ENCODE measurements around the gene CNOT9. TPM values are rescaled to one million over a fixed set of nuclear protein-coding genes. Genes with fewer than 3 reads are reported as not detected.

The CNOT9 gene
- total RNA-seq, 1 donor from 2014 or later, result 18.9 TPM

DNA sequence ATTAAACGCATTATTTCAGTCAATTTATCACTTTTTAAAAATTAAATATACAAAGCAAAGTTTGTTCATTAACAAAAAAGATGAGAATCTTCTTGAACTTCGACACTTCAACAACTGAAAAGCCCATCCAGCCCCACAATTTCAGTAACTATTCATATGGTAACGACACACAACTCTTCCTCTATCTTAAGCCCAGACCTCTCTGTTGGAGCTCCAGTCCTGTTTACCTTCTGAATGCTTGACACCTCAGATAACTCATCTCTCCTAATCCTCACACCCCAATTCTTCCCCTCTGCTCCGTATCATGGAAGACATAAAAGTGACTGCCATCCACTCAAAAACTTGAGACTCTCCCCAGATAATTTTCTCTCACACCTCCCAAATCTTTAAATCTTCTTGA is 13.1 kb upstream of the CNOT9 start:
- H3K36me3 ChIP-seq, result peaks cover 87% of the 10 kb centered on the region
- H3K27me3 ChIP-seq (ENCODE audit: low read depth), result no peaks in the 10 kb centered on the region
- no peak overlapping the region for H3K4me3 ChIP-seq
- intact Hi-C loops (cut with micrococcal nuclease), result no loop called here
- no peak overlapping the region for H3K27ac ChIP-seq (replicated peaks)
- TF ChIP-seq, protein P1, sequence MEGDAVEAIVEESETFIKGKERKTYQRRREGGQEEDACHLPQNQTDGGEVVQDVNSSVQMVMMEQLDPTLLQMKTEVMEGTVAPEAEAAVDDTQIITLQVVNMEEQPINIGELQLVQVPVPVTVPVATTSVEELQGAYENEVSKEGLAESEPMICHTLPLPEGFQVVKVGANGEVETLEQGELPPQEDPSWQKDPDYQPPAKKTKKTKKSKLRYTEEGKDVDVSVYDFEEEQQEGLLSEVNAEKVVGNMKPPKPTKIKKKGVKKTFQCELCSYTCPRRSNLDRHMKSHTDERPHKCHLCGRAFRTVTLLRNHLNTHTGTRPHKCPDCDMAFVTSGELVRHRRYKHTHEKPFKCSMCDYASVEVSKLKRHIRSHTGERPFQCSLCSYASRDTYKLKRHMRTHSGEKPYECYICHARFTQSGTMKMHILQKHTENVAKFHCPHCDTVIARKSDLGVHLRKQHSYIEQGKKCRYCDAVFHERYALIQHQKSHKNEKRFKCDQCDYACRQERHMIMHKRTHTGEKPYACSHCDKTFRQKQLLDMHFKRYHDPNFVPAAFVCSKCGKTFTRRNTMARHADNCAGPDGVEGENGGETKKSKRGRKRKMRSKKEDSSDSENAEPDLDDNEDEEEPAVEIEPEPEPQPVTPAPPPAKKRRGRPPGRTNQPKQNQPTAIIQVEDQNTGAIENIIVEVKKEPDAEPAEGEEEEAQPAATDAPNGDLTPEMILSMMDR (IDR thresholded peaks at IDR 0.05; ENCODE audit: borderline replicate concordance), result no peak
- DNase-seq, result no peak
- peaks cover 5% of the 10 kb centered on the region for H3K4me1 ChIP-seq
- no peaks in the 10 kb centered on the region for H3K9me3 ChIP-seq (replicated peaks)

GRCh38 chr2:218557941-218558340 is 10.7 kb upstream of the CNOT9 start:
- H3K27ac ChIP-seq (replicated peaks), result no peak overlapping the region
- TF ChIP-seq, protein P1 (IDR thresholded peaks at IDR 0.05; ENCODE audit: borderline replicate concordance), result no peak
- H3K36me3 ChIP-seq, result peaks cover 83% of the 10 kb centered on the region
- intact Hi-C loops (cut with micrococcal nuclease), result no loop called here
- peaks cover 5% of the 10 kb centered on the region for H3K4me1 ChIP-seq
- no peak overlapping the region for H3K4me3 ChIP-seq
- no peaks in the 10 kb centered on the region for H3K9me3 ChIP-seq (replicated peaks)
- no peaks in the 10 kb centered on the region for H3K27me3 ChIP-seq (ENCODE audit: low read depth)
- DNase-seq, result no peak

- no peak for DNase-seq
- Histone ChIP-seq H3K27ac (replicated peaks) (no peak overlapping the region), H3K4me3 (no peak overlapping the region), H3K27me3 (ENCODE audit: low read depth) (no peaks in the 10 kb centered on the region), H3K4me1 (peaks cover 5% of the 10 kb centered on the region), H3K9me3 (replicated peaks) (no peaks in the 10 kb centered on the region), H3K36me3 (peaks cover 80% of the 10 kb centered on the region)
- TF ChIP-seq, protein P1 (IDR thresholded peaks at IDR 0.05; ENCODE audit: borderline replicate concordance), result no peak
- intact Hi-C loops (cut with micrococcal nuclease), result no loop called here
Observed at GRCh38 chr2:218558986-218559385, 9.7 kb upstream of the CNOT9 start.

- Histone ChIP-seq H3K27me3 (ENCODE audit: low read depth) (no peaks in the 10 kb centered on the region), H3K27ac (replicated peaks) (no peak overlapping the region), H3K36me3 (peaks cover 37% of the 10 kb centered on the region), H3K4me3 (no peak overlapping the region), H3K9me3 (replicated peaks) (no peaks in the 10 kb centered on the region), H3K4me1 (peaks cover 21% of the 10 kb centered on the region)
- TF ChIP-seq, protein P1 (IDR thresholded peaks at IDR 0.05; ENCODE audit: borderline replicate concordance), result no peak
- intact Hi-C loops (cut with micrococcal nuclease), result no loop called here
- no peak for DNase-seq
Observed at GRCh38 chr2:218564056-218564455, 4.6 kb upstream of the CNOT9 start.

DNA sequence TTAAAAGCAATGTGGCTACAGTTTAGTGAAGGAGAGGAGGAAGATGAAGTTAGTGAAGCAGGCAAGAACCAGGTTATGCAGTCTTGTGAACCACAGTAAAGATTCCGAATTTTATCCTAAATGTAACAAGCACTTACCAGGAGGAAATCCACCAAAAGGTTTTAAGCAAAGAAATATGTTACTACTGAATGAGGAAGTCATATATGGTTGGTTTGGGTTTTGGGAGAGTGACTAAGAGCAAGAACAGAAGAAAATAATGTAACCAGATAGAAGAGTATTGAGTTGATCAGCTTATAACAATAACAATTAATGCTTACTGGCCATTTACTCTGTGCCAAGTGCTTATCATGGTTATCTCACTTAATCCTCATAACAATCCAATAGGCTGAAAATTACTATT is 2.3 kb upstream of the CNOT9 start:
- no peaks in the 10 kb centered on the region for H3K9me3 ChIP-seq (replicated peaks)
- no peak overlapping the region for H3K4me3 ChIP-seq
- H3K36me3 ChIP-seq, result peaks cover 18% of the 10 kb centered on the region
- TF ChIP-seq, protein P1 (IDR thresholded peaks at IDR 0.05; ENCODE audit: borderline replicate concordance), result no peak
- no peak overlapping the region for H3K27ac ChIP-seq (replicated peaks)
- intact Hi-C loops (cut with micrococcal nuclease), result no loop called here
- no peaks in the 10 kb centered on the region for H3K27me3 ChIP-seq (ENCODE audit: low read depth)
- peaks cover 43% of the 10 kb centered on the region for H3K4me1 ChIP-seq
- no peak for DNase-seq

DNA sequence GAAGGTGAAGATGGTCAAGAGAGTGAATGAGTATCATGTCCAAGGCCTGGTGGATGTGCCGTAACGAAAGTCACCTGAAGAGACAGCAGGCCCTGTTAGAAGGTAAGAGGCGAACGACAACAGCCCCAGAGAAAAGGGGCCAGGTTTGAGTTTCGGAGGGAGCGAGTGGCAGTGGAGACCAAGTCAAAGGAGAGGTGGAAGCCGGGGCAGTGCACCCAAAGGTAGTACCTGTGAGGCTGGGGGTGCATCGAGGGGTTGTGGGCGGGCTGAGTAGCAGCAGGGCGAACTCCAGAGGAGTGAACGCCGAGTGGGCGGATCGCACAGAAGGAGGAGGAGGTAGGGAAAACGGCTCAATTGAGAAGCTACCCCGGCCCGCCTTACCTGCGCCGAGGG is 846 bp upstream of the CNOT9 start:
- H3K27ac ChIP-seq (replicated peaks), result peak overlapping the region; percentile 95
- H3K4me1 ChIP-seq, result peaks cover 57% of the 10 kb centered on the region
- intact Hi-C loops (cut with micrococcal nuclease), result no loop called here
- H3K36me3 ChIP-seq, result peaks cover 11% of the 10 kb centered on the region
- TF ChIP-seq, protein P1 (IDR thresholded peaks at IDR 0.05; ENCODE audit: borderline replicate concordance), result no peak
- no peaks in the 10 kb centered on the region for H3K9me3 ChIP-seq (replicated peaks)
- peak overlapping the region; percentile 91 for H3K4me3 ChIP-seq
- H3K27me3 ChIP-seq (ENCODE audit: low read depth), result no peaks in the 10 kb centered on the region
- no peak for DNase-seq

Measured in left ventricle myocardium inferior (tissue), 1 donor.